Tibial nerve (tissue), 4 donors: ENCODE data around the gene FGFR3. TPM values are rescaled to one million over a fixed set of nuclear protein-coding genes. Genes with fewer than 3 reads are reported as not detected.

Source experiments
- DNase-seq, 2 donors: peaks; one replicate each; pipeline ENCODE4 v3.0.0-alpha.2; 2019; ENCODE audit warnings: low spot score in 2 of 2
- H3K27ac ChIP-seq, 4 donors: fragments of 200-600 bp; sonication (generic) in 3 of 4; one replicate each; pipeline ENCODE4 v1.5.1; 2017 to 2019; ENCODE audit warnings: mild to moderate bottlenecking in 1 of 4
- H3K27me3 ChIP-seq, 2 donors: fragments of 200-600 bp; sonication (generic) in 1 of 2; one replicate each; pipeline versions ENCODE4 v1.5.1 to v1.6.0; 2017 to 2019
- H3K36me3 ChIP-seq, 3 donors: fragments of 200-600 bp; sonication (generic); one replicate each; pipeline ENCODE4 v1.5.1; 2018 to 2019
- H3K4me1 ChIP-seq, 4 donors: fragments of 200-600 bp; sonication (generic) in 3 of 4; one replicate each; pipeline ENCODE4 v1.5.1; 2017 to 2019
- H3K4me3 ChIP-seq, 4 donors: fragments of 200-600 bp; sonication (generic) in 3 of 4; one replicate each; pipeline ENCODE4 v1.5.1; 2017 to 2019; ENCODE audit warnings: mild to moderate bottlenecking in 1 of 4, moderate library complexity in 1 of 4
- H3K9me3 ChIP-seq, 4 donors: fragments of 200-600 bp; sonication (generic) in 3 of 4; one replicate each; pipeline ENCODE4 v1.5.1; 2017 to 2019
- EP300 ChIP-seq, 2 donors: sonication (generic); formaldehyde crosslinking; IDR thresholded peaks; one replicate each; pipeline ENCODE4 v1.6.1; 2017; ENCODE audit warnings: antibody characterized with exemption in 2 of 2, mild to moderate bottlenecking in 1 of 2
- POLR2A ChIP-seq, 2 donors: fragments of 450-650 bp; IDR thresholded peaks; one replicate each; pipeline ENCODE4 v1.6.1; 2017; ENCODE audit warnings: antibody characterized with exemption in 2 of 2, mild to moderate bottlenecking in 2 of 2, moderate library complexity in 2 of 2
- WGBS, 2 donors: methylation state at CpG; one replicate each; pipeline ENCODE4 v1.1.5; 2018; 5-methylcytosine and 5-hydroxymethylcytosine counted together
- total RNA-seq, 4 donors: library from RNA; depleted of rRNA; stranded (reverse); fragments of >200 nt; gene quantifications; one replicate each; pipeline ENCODE4 v1.1.0, GENCODE V29; 2016
- TF ChIP-seq, protein P1 (sequence below), 5 experiments: fragments of 200-600 bp in 3 of 5; fragments of 450-650 bp in 2 of 5; sonication (generic) in 3 of 5; IDR thresholded peaks; one replicate each; pipeline ENCODE4 v1.5.1; 2016 to 2019; ENCODE audit warnings: antibody characterized with exemption in 5 of 5, mild to moderate bottlenecking in 3 of 5, moderate library complexity in 2 of 5

The FGFR3 gene
- total RNA-seq, 4 donors from 2014 or later, result 2.7 to 11.2 (median 5.1) TPM

DNA sequence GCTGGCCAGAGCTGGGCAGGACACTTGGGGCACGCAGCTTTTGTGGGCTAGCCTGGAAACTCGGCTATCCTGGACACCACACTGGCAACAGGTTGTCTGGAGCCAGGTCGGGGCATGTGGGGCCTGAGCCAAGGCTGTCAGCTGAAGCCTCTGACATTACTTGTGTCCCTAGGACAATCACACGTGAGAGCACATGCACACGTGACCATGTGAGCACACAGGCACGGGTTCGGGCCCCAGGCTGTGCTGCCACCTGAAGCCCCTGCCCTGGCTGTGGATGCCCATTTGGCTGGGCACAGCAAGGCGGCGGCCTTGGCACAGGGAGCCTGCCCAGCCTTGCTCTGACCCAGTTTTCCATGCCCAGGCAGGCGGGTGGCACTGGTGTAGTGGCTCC is 8.7 kb upstream of the FGFR3 start:
- DNase-seq, result no peak
- H3K27ac ChIP-seq, result peak overlapping the region in 1 of 4 donors; percentile 4
- H3K36me3 ChIP-seq, result no peaks in the 10 kb centered on the region
- no peaks in the 10 kb centered on the region for H3K27me3 ChIP-seq
- H3K4me1 ChIP-seq, result peaks cover 0 to 22% (median 0%) of the 10 kb centered on the region in 4 donors
- no peak overlapping the region for H3K4me3 ChIP-seq
- H3K9me3 ChIP-seq, result no peaks in the 10 kb centered on the region
- TF ChIP-seq EP300 (IDR thresholded peaks at IDR 0.05) (no peak), POLR2A (IDR thresholded peaks at IDR 0.05) (no peak)
- TF ChIP-seq, protein P1, sequence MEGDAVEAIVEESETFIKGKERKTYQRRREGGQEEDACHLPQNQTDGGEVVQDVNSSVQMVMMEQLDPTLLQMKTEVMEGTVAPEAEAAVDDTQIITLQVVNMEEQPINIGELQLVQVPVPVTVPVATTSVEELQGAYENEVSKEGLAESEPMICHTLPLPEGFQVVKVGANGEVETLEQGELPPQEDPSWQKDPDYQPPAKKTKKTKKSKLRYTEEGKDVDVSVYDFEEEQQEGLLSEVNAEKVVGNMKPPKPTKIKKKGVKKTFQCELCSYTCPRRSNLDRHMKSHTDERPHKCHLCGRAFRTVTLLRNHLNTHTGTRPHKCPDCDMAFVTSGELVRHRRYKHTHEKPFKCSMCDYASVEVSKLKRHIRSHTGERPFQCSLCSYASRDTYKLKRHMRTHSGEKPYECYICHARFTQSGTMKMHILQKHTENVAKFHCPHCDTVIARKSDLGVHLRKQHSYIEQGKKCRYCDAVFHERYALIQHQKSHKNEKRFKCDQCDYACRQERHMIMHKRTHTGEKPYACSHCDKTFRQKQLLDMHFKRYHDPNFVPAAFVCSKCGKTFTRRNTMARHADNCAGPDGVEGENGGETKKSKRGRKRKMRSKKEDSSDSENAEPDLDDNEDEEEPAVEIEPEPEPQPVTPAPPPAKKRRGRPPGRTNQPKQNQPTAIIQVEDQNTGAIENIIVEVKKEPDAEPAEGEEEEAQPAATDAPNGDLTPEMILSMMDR (IDR thresholded peaks at IDR 0.05), result no peak
- 74 to 83% methylated on average over 7 to 10 of the region's 10 CpGs for WGBS, 2 donors

DNA sequence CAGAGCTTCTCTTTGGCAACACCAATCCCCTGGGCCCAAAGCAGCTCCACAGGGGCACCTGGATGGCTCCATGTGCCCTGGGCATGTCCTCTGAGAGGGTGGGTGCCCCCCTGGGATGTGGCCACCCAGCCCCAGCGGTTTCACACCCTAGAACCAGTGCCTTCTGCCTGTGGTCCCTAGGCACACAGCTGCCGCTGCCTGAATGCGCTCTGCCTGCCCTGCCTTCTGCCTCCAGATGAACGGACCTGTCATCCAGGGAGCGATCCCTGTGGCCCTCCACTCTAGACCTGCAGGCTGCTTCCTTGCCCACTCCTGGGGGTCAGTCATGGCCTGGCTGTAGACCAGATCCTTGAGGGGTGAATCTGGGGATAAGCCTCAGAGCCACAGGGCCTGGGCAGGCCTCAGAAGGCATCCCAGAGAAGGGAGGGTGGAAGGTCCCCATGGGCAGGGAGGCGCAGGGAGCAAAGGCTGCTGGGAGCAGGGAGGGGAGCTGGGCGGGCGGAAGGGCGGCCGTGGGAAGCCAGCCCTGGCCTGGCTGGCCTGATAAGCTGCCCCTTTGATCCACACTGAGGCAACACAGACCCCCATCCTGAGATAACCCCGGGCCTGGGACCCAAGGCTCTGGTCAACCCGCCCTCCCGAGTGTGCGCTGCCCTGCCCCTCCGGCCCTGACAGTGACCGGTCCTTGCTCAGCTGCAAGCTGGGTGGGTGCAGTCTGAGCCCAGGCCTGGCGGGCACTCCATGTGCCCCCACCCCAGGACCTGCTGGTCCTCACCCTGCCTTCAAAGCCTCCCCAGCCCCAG is 8.1 kb upstream of the FGFR3 start:
- Histone ChIP-seq H3K36me3 (no peaks in the 10 kb centered on the region), H3K9me3 (no peaks in the 10 kb centered on the region), H3K27me3 (no peaks in the 10 kb centered on the region), H3K4me1 (peaks cover 0 to 22% (median 0%) of the 10 kb centered on the region in 4 donors), H3K4me3 (no peak overlapping the region), H3K27ac (peak overlapping the region in 1 of 4 donors; percentile 4)
- WGBS, 2 donors, result 52 to 58% methylated on average over 11 to 16 of the region's 17 CpGs
- TF ChIP-seq, protein P1 (IDR thresholded peaks at IDR 0.05), result no peak
- no peak for TF ChIP-seq EP300 (IDR thresholded peaks at IDR 0.05)
- TF ChIP-seq POLR2A (IDR thresholded peaks at IDR 0.05), result no peak
- DNase-seq, result no peak

- Histone ChIP-seq H3K27me3 (no peaks in the 10 kb centered on the region), H3K4me1 (peaks cover 0 to 22% (median 0%) of the 10 kb centered on the region in 4 donors), H3K4me3 (no peak overlapping the region), H3K9me3 (no peaks in the 10 kb centered on the region), H3K27ac (no peak overlapping the region), H3K36me3 (no peaks in the 10 kb centered on the region)
- no peak for DNase-seq
- 93 to 98% methylated on average over 3 to 11 of the region's 11 CpGs for WGBS, 2 donors
- TF ChIP-seq EP300 (IDR thresholded peaks at IDR 0.05), result no peak
- no peak for TF ChIP-seq POLR2A (IDR thresholded peaks at IDR 0.05)
- TF ChIP-seq, protein P1 (IDR thresholded peaks at IDR 0.05), result no peak
These were observed 7.5 kb upstream of the FGFR3 start for GRCh38 chr4:1785592-1785991.

- 79 to 89% methylated on average over 18 to 29 of the region's 34 CpGs for WGBS, 2 donors
- Histone ChIP-seq H3K4me3 (no peak overlapping the region), H3K36me3 (no peaks in the 10 kb centered on the region), H3K27me3 (no peaks in the 10 kb centered on the region), H3K4me1 (peaks cover 0 to 22% (median 0%) of the 10 kb centered on the region in 4 donors), H3K27ac (no peak overlapping the region), H3K9me3 (no peaks in the 10 kb centered on the region)
- no peak for DNase-seq
- TF ChIP-seq, protein P1 (IDR thresholded peaks at IDR 0.05), result no peak
- TF ChIP-seq EP300 (IDR thresholded peaks at IDR 0.05), result no peak
- no peak for TF ChIP-seq POLR2A (IDR thresholded peaks at IDR 0.05)
These were observed 6.3 kb upstream of the FGFR3 start for GRCh38 chr4:1786544-1787362.
